K562 (cell line): Measurements from ENCODE around the gene PHTF2. TPM values are rescaled to one million over a fixed set of nuclear protein-coding genes. Genes with fewer than 3 reads are reported as not detected.

ENCODE experiments used
- BDP1 ChIP-seq: IDR thresholded peaks from 3 replicates; pipeline ENCODE4 v1.6.1; 2011; ENCODE audit not compliant: insufficient read length, insufficient read depth
- CBFA2T3 ChIP-seq: fragments of 450-650 bp; IDR thresholded peaks from 2 replicates; pipeline ENCODE4 v1.6.1; 2017
- CBX5 ChIP-seq: IDR thresholded peaks from 2 replicates; pipeline ENCODE4 v1.6.1; 2014; ENCODE audit warnings: low read depth, borderline replicate concordance
- CEBPB ChIP-seq: fragments of 450-650 bp; IDR thresholded peaks from 2 replicates; pipeline ENCODE4 v1.6.1; 2016; ENCODE audit warnings: missing genetic modification characterization, missing compliant biosample characterization
- DDX20 ChIP-seq: fragments of 450-650 bp; IDR thresholded peaks from 2 replicates; pipeline ENCODE4 v1.6.1; 2016; ENCODE audit warnings: missing genetic modification characterization, low read depth, mild to moderate bottlenecking, missing compliant biosample characterization, moderate library complexity
- EP400 ChIP-seq: fragments of 450-650 bp; IDR thresholded peaks from 2 replicates; pipeline ENCODE4 v1.6.1; 2017; ENCODE audit warnings: antibody characterized with exemption, mild to moderate bottlenecking, moderate library complexity
- GATAD2B ChIP-seq: fragments of 450-650 bp; IDR thresholded peaks from 2 replicates; pipeline ENCODE4 v1.6.1; 2017; ENCODE audit warnings: mild to moderate bottlenecking, borderline replicate concordance
- HCFC1 ChIP-seq: IDR thresholded peaks from 2 replicates; pipeline ENCODE4 v1.6.1; 2012; ENCODE audit warnings: low read depth, low read length, improper control_type of control experiment
- JUND ChIP-seq, 2 experiments: IDR thresholded peaks; 2 replicates in 1 of 2; 3 replicates in 1 of 2; pipeline ENCODE4 v1.6.1; 2011; ENCODE audit warnings: borderline replicate concordance in 2 of 2, low read depth in 2 of 2, low read length in 2 of 2, improper control_type of control experiment in 1 of 2, missing biosample characterization in 1 of 2, missing genetic modification characterization in 1 of 2, missing genetic modification reagents in 1 of 2
- MEF2D ChIP-seq: conservative IDR thresholded peaks from 2 replicates; pipeline ENCODE4 v1.6.1; 2016; ENCODE audit warnings: low read depth, missing genetic modification characterization, missing compliant biosample characterization
- MYNN ChIP-seq, 2 experiments: sonication (generic); formaldehyde crosslinking in 1 of 2; IDR thresholded peaks; 2 replicates each; pipeline versions ENCODE4 v1.5.0 to v1.6.1; 2016 to 2020; ENCODE audit warnings: antibody characterized with exemption in 1 of 2, missing genetic modification reagents in 1 of 2
- NFE2L1 ChIP-seq: fragments of 450-650 bp; IDR thresholded peaks from 2 replicates; pipeline ENCODE4 v1.6.1; 2016; ENCODE audit warnings: missing genetic modification characterization, low read depth, mild to moderate bottlenecking, missing compliant biosample characterization, moderate library complexity, borderline replicate concordance
- RAD21 ChIP-seq, 2 experiments: fragments of 250-450 bp in 1 of 2; fragments of 450-650 bp in 1 of 2; sonication (Bioruptor Pico) in 1 of 2; formaldehyde crosslinking in 1 of 2; IDR thresholded peaks in 1 of 2; conservative IDR thresholded peaks in 1 of 2; 2 replicates each; pipeline versions ENCODE4 v1.4.0 to v1.8.0; 2020 to 2022; ENCODE audit warnings: mild to moderate bottlenecking in 2 of 2, moderate library complexity in 1 of 2
- SMARCC2 ChIP-seq: fragments of 450-650 bp; IDR thresholded peaks from 2 replicates; pipeline ENCODE4 v1.6.1; 2017; ENCODE audit warnings: antibody characterized with exemption, moderate library complexity, mild to moderate bottlenecking, low read depth
- SRF ChIP-seq, 2 experiments: fragments of 250-450, 450-650 bp in 1 of 2; sonication (Bioruptor Pico) in 1 of 2; sonication (generic) in 1 of 2; formaldehyde crosslinking; IDR thresholded peaks; 2 replicates each; pipeline versions ENCODE4 v1.5.0 to v1.5.1; 2020 to 2022; ENCODE audit warnings: mild to moderate bottlenecking in 1 of 2, missing genetic modification reagents in 1 of 2
- ZNF586 ChIP-seq: fragments of 450-650 bp; formaldehyde crosslinking; conservative IDR thresholded peaks from 2 replicates; pipeline ENCODE4 v1.4.0; 2020; ENCODE audit warnings: mild to moderate bottlenecking, moderate library complexity
- polyA plus RNA-seq, 8 experiments: library from polyadenylated mRNA; depleted of rRNA in 4 of 8; stranded (reverse) in 5 of 8; unstranded in 3 of 8; fragments of >200 nt; fragmentation: Nextera tagmentation in 2 of 8; fragmentation: Illumina TruSeq in 1 of 8; extraction: Ambion mirVana in 2 of 8; extraction: Trizol in 1 of 8; gene quantifications; 2 replicates each; pipeline versions ENCODE4 v1.2.1 to v1.2.3, GENCODE V29; 2011 to 2014; ENCODE audit warnings: inconsistent platforms in 1 of 8, missing spikeins in 1 of 8
- total RNA-seq, 7 experiments: library from RNA; depleted of rRNA in 6 of 7; stranded (reverse); fragments of >200 nt in 6 of 7; fragmentation: Illumina TruSeq in 2 of 7; extraction: Trizol in 2 of 7; gene quantifications; 2 replicates each; pipeline versions ENCODE4 v1.2.1 to v1.2.3, GENCODE V29; 2011 to 2021; ENCODE audit warnings: low replicate concordance in 1 of 7
- TF ChIP-seq, protein P1 (sequence below): fragments of 450-650 bp; IDR thresholded peaks from 2 replicates; pipeline ENCODE4 v1.6.1; 2017; ENCODE audit warnings: antibody characterized with exemption, mild to moderate bottlenecking
- TF ChIP-seq, protein P2 (sequence below): fragments of 250-450 bp; sonication (Bioruptor Pico); IDR thresholded peaks from 2 replicates; pipeline ENCODE4 v1.8.0; 2022; ENCODE audit warnings: moderate library complexity, mild to moderate bottlenecking, inconsistent platforms
- TF ChIP-seq, protein P3 (sequence below): fragments of 450-650 bp; formaldehyde crosslinking; IDR thresholded peaks from 2 replicates; pipeline ENCODE4 v1.4.0; 2020; ENCODE audit warnings: mild to moderate bottlenecking, mixed read lengths
- TF ChIP-seq, protein P4 (sequence below): fragments of 250-450 bp; sonication (Bioruptor Pico); IDR thresholded peaks from 2 replicates; pipeline ENCODE4 v1.9.0; 2021; ENCODE audit warnings: mild to moderate bottlenecking, inconsistent platforms

PHTF2 gene
- total and polyA plus RNA-seq, 9 of the 15 experiments (the other 6 are each of a cell fraction or from before 2014, with no cell fraction given), result 17.9 to 43.6 (median 25.4) TPM

DNA sequence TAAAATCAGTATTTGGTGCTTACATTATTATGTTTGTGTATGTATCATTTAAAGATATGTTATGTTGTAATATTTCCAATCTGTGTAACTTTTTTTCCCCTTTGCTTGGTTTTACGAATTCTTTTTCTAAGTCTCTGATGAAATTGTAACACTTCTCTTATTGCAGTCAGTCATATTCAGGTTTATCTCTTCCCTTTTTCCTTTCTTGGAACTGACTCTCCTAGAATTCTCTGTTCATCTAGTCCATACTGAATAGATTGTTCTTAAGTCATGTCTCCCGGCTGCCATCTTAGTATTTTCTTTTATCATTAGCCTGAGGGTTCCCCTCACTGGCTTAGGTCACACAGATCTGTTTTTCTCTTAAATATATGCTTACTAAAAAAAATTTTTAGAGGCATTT, 44.6 kb downstream of the PHTF2 start (continued):
- TF ChIP-seq EP400 (peak; percentile 30; the same call in 1 of the 2 replicates), SMARCC2 (no peak), ZNF586 (no peak), SRF (CRISPR knock-in tag; IDR thresholded peaks at IDR 0.05) (no peak), DDX20 (tag) (peak; percentile 51; the same call in 1 of the 2 replicates), GATAD2B (no peak), JUND (IDR thresholded peaks at IDR 0.05; ENCODE audit: borderline replicate concordance, low read depth, low read length) (no peak), JUND (tag; IDR thresholded peaks at IDR 0.05; ENCODE audit: borderline replicate concordance, low read depth, low read length) (peak; percentile 65; the same call in 1 of the 3 replicates), RAD21 (CRISPR knock-in tag; conservative IDR thresholded peaks at IDR 0.05 in 1 of 2, IDR thresholded peaks at IDR 0.05 in 1 of 2) (no peak), MEF2D (tag) (no peak), CEBPB (tag) (peak; percentile 78), MYNN (IDR thresholded peaks at IDR 0.05) (no peak), MYNN (CRISPR knock-in tag; IDR thresholded peaks at IDR 0.05) (no peak), CBX5 (no peak), NFE2L1 (tag) (no peak), BDP1 (no peak), CBFA2T3 (no peak), HCFC1 (no peak)
- TF ChIP-seq, protein P1, sequence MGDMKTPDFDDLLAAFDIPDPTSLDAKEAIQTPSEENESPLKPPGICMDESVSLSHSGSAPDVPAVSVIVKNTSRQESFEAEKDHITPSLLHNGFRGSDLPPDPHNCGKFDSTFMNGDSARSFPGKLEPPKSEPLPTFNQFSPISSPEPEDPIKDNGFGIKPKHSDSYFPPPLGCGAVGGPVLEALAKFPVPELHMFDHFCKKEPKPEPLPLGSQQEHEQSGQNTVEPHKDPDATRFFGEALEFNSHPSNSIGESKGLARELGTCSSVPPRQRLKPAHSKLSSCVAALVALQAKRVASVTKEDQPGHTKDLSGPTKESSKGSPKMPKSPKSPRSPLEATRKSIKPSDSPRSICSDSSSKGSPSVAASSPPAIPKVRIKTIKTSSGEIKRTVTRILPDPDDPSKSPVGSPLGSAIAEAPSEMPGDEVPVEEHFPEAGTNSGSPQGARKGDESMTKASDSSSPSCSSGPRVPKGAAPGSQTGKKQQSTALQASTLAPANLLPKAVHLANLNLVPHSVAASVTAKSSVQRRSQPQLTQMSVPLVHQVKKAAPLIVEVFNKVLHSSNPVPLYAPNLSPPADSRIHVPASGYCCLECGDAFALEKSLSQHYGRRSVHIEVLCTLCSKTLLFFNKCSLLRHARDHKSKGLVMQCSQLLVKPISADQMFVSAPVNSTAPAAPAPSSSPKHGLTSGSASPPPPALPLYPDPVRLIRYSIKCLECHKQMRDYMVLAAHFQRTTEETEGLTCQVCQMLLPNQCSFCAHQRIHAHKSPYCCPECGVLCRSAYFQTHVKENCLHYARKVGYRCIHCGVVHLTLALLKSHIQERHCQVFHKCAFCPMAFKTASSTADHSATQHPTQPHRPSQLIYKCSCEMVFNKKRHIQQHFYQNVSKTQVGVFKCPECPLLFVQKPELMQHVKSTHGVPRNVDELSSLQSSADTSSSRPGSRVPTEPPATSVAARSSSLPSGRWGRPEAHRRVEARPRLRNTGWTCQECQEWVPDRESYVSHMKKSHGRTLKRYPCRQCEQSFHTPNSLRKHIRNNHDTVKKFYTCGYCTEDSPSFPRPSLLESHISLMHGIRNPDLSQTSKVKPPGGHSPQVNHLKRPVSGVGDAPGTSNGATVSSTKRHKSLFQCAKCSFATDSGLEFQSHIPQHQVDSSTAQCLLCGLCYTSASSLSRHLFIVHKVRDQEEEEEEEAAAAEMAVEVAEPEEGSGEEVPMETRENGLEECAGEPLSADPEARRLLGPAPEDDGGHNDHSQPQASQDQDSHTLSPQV, result peak; percentile 77
- TF ChIP-seq, protein P2, sequence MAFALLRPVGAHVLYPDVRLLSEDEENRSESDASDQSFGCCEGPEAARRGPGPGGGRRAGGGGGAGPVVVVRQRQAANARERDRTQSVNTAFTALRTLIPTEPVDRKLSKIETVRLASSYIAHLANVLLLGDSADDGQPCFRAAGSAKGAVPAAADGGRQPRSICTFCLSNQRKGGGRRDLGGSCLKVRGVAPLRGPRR (CRISPR knock-in tag), result no peak
- TF ChIP-seq, protein P3, sequence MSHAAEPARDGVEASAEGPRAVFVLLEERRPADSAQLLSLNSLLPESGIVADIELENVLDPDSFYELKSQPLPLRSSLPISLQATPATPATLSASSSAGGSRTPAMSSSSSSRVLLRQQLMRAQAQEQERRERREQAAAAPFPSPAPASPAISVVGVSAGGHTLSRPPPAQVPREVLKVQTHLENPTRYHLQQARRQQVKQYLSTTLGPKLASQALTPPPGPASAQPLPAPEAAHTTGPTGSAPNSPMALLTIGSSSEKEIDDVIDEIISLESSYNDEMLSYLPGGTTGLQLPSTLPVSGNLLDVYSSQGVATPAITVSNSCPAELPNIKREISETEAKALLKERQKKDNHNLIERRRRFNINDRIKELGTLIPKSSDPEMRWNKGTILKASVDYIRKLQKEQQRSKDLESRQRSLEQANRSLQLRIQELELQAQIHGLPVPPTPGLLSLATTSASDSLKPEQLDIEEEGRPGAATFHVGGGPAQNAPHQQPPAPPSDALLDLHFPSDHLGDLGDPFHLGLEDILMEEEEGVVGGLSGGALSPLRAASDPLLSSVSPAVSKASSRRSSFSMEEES, result no peak
- TF ChIP-seq, protein P4, sequence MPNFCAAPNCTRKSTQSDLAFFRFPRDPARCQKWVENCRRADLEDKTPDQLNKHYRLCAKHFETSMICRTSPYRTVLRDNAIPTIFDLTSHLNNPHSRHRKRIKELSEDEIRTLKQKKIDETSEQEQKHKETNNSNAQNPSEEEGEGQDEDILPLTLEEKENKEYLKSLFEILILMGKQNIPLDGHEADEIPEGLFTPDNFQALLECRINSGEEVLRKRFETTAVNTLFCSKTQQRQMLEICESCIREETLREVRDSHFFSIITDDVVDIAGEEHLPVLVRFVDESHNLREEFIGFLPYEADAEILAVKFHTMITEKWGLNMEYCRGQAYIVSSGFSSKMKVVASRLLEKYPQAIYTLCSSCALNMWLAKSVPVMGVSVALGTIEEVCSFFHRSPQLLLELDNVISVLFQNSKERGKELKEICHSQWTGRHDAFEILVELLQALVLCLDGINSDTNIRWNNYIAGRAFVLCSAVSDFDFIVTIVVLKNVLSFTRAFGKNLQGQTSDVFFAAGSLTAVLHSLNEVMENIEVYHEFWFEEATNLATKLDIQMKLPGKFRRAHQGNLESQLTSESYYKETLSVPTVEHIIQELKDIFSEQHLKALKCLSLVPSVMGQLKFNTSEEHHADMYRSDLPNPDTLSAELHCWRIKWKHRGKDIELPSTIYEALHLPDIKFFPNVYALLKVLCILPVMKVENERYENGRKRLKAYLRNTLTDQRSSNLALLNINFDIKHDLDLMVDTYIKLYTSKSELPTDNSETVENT, result no peak
